ENCODE measurements around the gene KRTAP3-2. TPM values are rescaled to one million over a fixed set of nuclear protein-coding genes. Genes with fewer than 3 reads are reported as not detected.

The KRTAP3-2 gene
- total RNA-seq, 1 donor from 2014 or later: not detected

- DNase-seq (no peak), ATAC-seq (ENCODE audit: low read depth) (no peak)
- TF ChIP-seq CTCF (IDR thresholded peaks at IDR 0.05): no peak
- H3K9me3 Mint-ChIP-seq: no peaks in the 10 kb centered on the region
- H3K27me3 Mint-ChIP-seq: peaks cover 7% of the 10 kb centered on the region
- intact Hi-C loops (cut with micrococcal nuclease): no loop called here
- no peak overlapping the region for H3K27ac Mint-ChIP-seq
- no peaks in the 10 kb centered on the region for H3K4me1 Mint-ChIP-seq
- no peak overlapping the region for H3K4me3 Mint-ChIP-seq
- POLR2A ChIA-PET: no interaction called here
- H3K36me3 Mint-ChIP-seq (ENCODE audit: low read depth): no peaks in the 10 kb centered on the region
- CTCF ChIA-PET: no interaction called here
These were observed 13.9 kb upstream of the KRTAP3-2 start for GRCh38 chr17:41013606-41014005.

- CTCF ChIA-PET: no interaction called here
- no peak for TF ChIP-seq CTCF (IDR thresholded peaks at IDR 0.05)
- no peak for ATAC-seq (ENCODE audit: low read depth)
- intact Hi-C loops (cut with micrococcal nuclease): no loop called here
- H3K4me3 Mint-ChIP-seq: no peak overlapping the region
- H3K9me3 Mint-ChIP-seq: no peaks in the 10 kb centered on the region
- H3K4me1 Mint-ChIP-seq: no peaks in the 10 kb centered on the region
- peaks cover 7% of the 10 kb centered on the region for H3K27me3 Mint-ChIP-seq
- no peak for DNase-seq
- H3K27ac Mint-ChIP-seq: no peak overlapping the region
- H3K36me3 Mint-ChIP-seq (ENCODE audit: low read depth): no peaks in the 10 kb centered on the region
- POLR2A ChIA-PET: no interaction called here
These were observed 13.5 kb upstream of the KRTAP3-2 start for GRCh38 chr17:41013181-41013580.

- no peak for DNase-seq
- Mint-ChIP-seq H3K36me3 (ENCODE audit: low read depth) (no peaks in the 10 kb centered on the region), H3K4me3 (no peak overlapping the region), H3K27ac (no peak overlapping the region), H3K27me3 (peaks cover 5% of the 10 kb centered on the region), H3K4me1 (no peaks in the 10 kb centered on the region), H3K9me3 (no peaks in the 10 kb centered on the region)
- intact Hi-C loops (cut with micrococcal nuclease): no loop called here
- ATAC-seq (ENCODE audit: low read depth): no peak
- POLR2A ChIA-PET: no interaction called here
- TF ChIP-seq CTCF (IDR thresholded peaks at IDR 0.05): no peak
- CTCF ChIA-PET: no interaction called here
These were observed 12.8 kb upstream of the KRTAP3-2 start for GRCh38 chr17:41012326-41013120.

GRCh38 chr17:41010441-41010840 lies 10.7 kb upstream of the KRTAP3-2 start:
- ATAC-seq (ENCODE audit: low read depth) (no peak), DNase-seq (no peak)
- ChIA-PET CTCF (no interaction called here), POLR2A (no interaction called here)
- Mint-ChIP-seq H3K27me3 (peaks cover 9% of the 10 kb centered on the region), H3K4me3 (no peak overlapping the region), H3K9me3 (no peaks in the 10 kb centered on the region), H3K27ac (no peak overlapping the region), H3K4me1 (no peaks in the 10 kb centered on the region), H3K36me3 (ENCODE audit: low read depth) (no peaks in the 10 kb centered on the region)
- TF ChIP-seq CTCF (IDR thresholded peaks at IDR 0.05): no peak
- intact Hi-C loops (cut with micrococcal nuclease): no loop called here

- no peak overlapping the region for H3K4me3 Mint-ChIP-seq
- TF ChIP-seq CTCF (IDR thresholded peaks at IDR 0.05): no peak
- intact Hi-C loops (cut with micrococcal nuclease): no loop called here
- DNase-seq (no peak), ATAC-seq (ENCODE audit: low read depth) (no peak)
- ChIA-PET CTCF (no interaction called here), POLR2A (no interaction called here)
- H3K36me3 Mint-ChIP-seq (ENCODE audit: low read depth): no peaks in the 10 kb centered on the region
- peaks cover 9% of the 10 kb centered on the region for H3K27me3 Mint-ChIP-seq
- no peaks in the 10 kb centered on the region for H3K9me3 Mint-ChIP-seq
- no peaks in the 10 kb centered on the region for H3K4me1 Mint-ChIP-seq
- no peak overlapping the region for H3K27ac Mint-ChIP-seq
These were observed 10.2 kb upstream of the KRTAP3-2 start for GRCh38 chr17:41009936-41010335.
